HCT116 (cell line): ENCODE measurements around the gene PASD1.

Source experiments
- CTCF ChIP-seq, 3 experiments: fragments of 200-600 bp in 1 of 3; sonication (generic) in 1 of 3; IDR thresholded peaks in 2 of 3; conservative IDR thresholded peaks in 1 of 3; 2 replicates each; pipeline ENCODE4 v1.5.1; 2012 to 2017; ENCODE audit warnings: low read depth in 2 of 3, low read length in 2 of 3, antibody characterized with exemption in 1 of 3, borderline replicate concordance in 1 of 3, control low read depth in 1 of 3, mild to moderate bottlenecking in 1 of 3, mixed read lengths in 1 of 3, mixed run types in 1 of 3, moderate library complexity in 1 of 3; ENCODE audit not compliant: insufficient read depth in 1 of 3
- EZH2phosphoT487 ChIP-seq: fragments of 200-600 bp; IDR thresholded peaks from 2 replicates; pipeline ENCODE4 v1.6.1; 2018; ENCODE audit warnings: antibody characterized with exemption, borderline replicate concordance
- POLR2A ChIP-seq: IDR thresholded peaks from 2 replicates; pipeline ENCODE4 v1.7.0; 2011; ENCODE audit warnings: borderline replicate concordance; ENCODE audit not compliant: insufficient read depth, insufficient read length; ENCODE audit errors: extremely low read depth
- SP1 ChIP-seq: IDR thresholded peaks from 2 replicates; pipeline ENCODE4 v1.6.1; 2012; ENCODE audit warnings: low read depth
- ZFX ChIP-seq: fragments of 450-650 bp; IDR thresholded peaks from 2 replicates; pipeline ENCODE4 v1.6.1; 2017

GRCh38 chrX:151543706-151544105 is 19.8 kb upstream of the PASD1 start:
- no peak for TF ChIP-seq SP1
- no peak for TF ChIP-seq POLR2A
- no peak for TF ChIP-seq EZH2phosphoT487
- no peak for TF ChIP-seq CTCF (IDR thresholded peaks at IDR 0.05 in 2 of 3, conservative IDR thresholded peaks at IDR 0.05 in 1 of 3; ENCODE audit: borderline replicate concordance in 1 of 3, insufficient read depth in 1 of 3, low read depth in 2 of 3, low read length in 2 of 3)
- TF ChIP-seq ZFX = no peak
